GM19452 (cell line): ENCODE data around the gene TMEM212.

ENCODE experiments used
- ATAC-seq: cut with Tn5 transposase; IDR thresholded peaks from one replicate; pipeline ENCODE4 v1.9.1; 2021; ENCODE audit not compliant: unreplicated experiment

Gene TMEM212

DNA sequence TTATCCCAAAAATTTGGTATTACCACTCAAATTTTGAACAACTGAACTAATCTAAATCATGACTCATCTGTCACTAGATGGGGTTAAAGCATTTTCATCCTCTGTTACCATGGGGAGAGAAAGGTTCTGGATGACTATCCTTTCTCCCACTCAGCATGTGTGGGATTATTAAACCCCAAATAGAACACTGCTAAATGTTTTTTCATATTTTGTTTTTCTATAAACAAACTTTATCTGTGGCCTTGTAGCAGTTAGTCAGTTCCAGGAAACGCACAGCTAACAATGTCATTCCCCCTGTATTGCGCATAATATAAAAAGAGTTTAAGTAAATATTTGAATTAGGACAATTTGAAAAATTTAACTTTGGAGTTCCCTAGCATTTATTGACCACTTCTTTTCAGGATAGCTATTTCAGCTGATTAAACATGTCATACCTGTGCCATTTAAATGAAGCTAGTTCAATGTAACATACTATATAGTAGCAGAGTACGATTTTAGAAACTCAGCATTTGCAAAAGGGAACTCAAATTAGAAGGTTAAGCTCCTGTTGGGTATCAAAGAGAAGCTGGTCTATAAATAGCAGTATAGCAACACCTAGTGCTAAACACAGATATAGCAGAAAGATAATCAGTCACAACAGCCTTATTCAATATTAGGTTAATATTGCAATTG lies 9.2 kb upstream of the TMEM212 start:
- ATAC-seq: no peak

DNA sequence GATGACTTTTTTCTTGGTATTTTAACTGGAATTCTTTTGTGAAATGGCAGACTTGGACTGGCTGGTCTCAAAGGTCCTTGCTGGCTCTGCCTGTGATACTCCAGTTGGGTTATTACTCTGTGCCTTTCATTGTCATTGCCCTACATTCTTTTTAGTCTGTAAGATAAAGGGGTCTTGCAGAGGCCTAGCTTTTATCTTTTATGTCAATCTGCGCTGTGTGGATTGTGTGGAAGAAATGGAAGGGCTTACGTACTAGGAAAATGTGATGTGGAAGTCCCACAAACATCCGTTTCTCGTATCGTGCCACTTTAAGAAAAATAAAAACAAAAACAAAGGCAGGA lies 8.7 kb upstream of the TMEM212 start:
- ATAC-seq: no peak

DNA sequence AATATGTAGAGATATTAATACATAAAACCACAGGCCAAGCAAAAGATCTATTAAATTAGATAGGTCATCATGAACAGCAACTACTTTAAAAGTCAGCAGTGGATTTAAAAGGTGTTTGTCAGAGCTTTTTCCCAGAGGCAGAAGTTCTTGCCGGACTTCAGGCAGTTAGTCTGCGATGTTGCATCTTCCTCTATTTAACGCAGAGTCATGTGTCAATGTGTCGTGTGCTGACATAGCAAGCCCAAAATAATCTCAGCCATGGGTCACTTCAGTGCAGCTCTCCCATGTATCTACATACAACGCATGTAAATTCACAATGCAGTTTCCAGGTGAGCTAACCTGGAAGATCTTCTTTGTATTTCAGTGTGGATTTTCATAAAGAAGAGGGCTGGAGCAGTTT lies 8.0 kb upstream of the TMEM212 start:
- ATAC-seq: no peak

DNA sequence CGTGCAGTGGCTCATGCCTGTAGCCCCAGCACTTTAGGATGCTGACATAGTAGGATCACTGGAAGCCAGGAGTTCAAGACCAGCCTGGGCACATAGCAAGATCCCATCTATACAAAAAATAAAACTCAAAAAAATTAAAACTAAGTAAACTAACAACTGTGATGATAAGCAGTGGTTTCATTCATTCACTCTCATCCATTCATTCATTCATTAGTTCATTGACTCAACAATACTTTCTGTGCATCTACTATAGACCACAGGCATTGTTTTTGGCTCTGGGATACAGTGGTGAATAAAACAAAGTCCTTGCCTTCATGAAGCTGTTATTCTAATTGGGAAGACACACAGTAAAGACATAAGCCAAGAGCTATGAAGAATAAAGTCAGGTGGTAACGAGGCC lies 7.5 kb upstream of the TMEM212 start:
- no peak for ATAC-seq

DNA sequence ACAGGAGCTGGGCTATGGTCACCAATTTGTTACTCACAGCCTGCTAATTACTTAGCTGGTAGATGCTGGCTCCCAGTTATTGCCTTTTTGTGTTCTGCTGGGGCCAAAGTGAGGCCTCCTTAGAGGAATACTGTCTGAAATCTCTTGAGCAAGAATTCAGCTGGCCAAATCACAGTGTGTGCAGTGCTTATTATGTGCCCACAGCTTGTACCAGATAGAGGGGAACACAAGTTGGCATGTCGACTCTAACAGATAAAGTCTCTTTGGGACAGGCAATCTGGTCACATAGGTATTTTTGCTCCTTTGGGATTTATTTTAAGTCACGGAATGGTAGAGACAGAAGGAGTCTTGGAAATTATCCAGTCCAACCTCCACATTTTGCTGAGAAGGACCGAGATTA lies 6.3 kb upstream of the TMEM212 start:
- ATAC-seq: no peak

DNA sequence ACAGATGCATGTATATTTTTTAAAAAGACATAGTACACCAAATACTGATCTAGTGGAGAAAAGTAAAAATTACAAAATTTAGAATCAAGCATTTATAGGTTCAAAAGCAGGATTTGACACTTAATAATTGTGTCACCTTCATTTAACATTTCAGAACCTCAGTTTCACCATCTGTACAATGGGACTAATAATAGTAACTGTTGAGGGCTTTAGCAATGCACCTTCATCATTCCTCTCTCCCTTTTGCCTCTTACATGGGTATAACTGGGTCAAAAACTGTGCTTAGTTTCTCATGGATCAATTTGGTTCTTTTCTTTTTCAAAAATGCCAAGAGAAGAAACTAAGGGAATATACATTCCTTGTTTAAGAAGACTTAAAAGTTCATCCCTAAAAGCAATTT lies 5.5 kb upstream of the TMEM212 start:
- no peak for ATAC-seq

DNA sequence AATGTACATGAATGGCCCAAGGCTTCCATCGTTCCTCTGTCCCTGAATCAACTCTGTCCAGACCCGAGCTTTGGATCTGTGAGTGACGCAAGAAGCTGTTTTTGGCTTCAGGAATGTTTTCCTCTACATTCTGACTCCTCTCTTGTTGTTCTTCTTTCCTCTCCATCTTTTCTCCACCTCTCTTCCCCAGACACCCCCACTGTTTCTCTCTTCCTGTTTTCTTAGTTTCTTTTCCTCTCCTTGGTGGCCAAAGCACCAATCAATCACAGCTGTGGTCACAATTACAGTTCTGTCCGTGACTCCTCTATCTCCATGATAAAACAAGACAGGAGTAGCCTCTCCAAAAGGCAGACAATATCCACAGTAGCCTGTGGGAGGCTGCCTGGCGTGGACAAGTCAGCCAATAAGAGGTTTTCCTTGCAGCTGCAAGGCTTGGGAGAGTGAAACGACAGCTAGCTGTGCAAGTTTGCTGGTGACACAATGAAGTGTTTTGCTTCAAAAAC lies 4.9 kb upstream of the TMEM212 start:
- ATAC-seq: peak; percentile 56

DNA sequence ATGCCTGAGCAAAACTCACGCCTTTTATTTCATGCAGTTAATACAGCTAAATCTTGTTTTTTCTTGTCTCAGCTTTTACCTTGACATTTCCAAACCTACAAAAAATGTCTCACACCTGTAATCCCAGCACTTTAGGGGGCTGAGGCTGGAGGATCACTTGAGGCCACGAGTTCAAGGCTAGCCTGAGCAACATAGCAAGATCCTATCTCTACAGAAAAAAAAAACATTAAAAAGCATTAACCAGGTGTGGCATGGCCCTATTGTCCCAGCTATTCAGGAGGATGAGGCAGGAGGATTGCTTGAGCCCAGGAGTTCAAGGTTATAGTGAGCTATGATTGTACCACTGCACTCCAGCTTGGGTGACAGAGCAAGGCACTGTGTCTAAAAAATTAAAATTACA lies 3.9 kb upstream of the TMEM212 start:
- no peak for ATAC-seq

DNA sequence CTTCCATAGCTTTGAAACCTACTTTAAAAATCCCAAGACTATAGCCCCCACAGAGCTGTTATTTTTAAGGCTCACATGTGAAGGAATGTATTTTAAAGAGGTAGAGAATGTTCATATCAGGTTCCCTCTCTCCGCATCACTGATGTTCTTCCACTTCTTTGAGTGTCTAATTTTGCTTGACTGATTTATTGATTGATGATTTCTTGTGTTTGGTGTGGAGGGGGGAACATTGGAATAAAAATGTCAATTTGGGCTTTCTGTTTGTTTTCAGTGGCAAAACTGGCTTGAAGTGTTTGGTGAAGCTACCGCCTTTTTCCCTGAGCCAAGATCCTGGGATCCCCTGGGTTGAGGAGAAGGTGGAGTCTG lies 2.7 kb upstream of the TMEM212 start:
- ATAC-seq: no peak

DNA sequence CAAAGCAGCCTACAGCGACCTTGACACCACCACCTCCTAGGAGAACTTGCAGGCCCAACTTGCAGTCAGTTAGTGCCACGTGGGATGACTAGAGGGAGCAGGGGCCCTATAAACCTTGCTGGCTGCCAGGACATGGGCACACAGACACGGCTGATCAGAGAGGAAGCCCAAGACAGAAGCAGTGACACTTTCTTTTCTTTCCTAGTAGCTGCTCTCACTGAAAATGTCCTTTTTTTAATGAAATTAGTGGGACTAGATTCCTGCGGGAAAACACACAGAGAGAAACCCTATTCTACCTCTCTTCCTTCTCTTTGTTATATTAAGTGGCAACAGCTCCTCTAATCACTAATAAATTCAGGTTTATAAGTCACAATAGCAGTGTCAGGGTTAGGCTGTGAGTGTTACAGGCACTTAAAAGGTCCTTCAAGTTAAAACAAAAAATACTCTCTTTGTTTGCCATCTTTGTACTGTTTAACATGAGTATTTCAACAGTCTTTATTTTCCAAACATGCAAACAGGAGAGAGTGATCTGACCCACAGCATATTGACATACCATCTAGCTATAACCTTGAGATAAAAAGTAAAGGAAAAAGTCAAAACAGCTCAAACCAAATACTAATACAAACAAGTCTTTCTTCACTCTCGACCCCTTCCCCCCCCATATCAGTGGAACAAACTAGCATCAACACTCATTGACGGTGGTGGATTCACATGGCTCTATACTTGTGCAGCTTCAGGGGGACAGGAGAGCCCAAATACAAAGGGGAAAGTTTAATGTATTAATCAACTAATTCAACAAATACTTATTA lies 2.1 kb upstream of the TMEM212 start:
- ATAC-seq: no peak

DNA sequence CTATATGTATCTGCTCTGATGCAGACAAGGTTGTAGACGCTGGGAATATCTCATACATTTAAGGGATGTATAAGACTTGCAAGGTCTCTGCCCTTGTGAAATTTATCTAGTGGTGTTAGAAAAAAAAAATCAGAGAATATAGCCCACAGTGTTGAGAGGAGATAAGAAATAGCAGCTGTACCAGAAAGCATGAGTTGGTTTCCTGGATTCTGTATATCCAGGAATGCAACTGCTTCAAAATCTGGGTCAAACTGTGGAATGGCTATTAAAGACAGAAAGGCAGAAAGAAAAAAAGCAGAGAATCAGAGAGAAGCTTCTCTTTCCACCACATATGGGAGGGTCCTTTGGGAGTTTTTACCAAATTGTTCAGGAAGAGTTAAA lies 1.5 kb upstream of the TMEM212 start:
- no peak for ATAC-seq

DNA sequence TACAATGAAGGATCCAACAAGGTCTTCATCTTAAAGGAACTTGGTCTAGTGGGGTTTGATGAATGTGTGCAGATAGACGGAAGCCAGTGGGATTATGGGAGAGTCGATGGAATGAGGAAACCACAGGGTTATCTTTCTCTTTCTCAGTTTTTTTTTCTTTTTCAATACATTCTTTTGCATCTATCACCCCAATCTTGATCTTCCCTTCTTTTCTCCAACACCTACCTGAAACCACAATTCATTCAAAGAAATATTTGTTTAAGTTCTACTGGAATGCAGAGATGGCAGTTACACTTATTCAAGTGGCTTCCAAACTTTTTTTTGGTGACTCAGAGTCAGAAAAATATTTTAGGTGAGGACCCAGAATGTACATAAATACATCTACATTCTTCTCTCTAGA lies 1.7 kb downstream of the TMEM212 start:
- no peak for ATAC-seq

DNA sequence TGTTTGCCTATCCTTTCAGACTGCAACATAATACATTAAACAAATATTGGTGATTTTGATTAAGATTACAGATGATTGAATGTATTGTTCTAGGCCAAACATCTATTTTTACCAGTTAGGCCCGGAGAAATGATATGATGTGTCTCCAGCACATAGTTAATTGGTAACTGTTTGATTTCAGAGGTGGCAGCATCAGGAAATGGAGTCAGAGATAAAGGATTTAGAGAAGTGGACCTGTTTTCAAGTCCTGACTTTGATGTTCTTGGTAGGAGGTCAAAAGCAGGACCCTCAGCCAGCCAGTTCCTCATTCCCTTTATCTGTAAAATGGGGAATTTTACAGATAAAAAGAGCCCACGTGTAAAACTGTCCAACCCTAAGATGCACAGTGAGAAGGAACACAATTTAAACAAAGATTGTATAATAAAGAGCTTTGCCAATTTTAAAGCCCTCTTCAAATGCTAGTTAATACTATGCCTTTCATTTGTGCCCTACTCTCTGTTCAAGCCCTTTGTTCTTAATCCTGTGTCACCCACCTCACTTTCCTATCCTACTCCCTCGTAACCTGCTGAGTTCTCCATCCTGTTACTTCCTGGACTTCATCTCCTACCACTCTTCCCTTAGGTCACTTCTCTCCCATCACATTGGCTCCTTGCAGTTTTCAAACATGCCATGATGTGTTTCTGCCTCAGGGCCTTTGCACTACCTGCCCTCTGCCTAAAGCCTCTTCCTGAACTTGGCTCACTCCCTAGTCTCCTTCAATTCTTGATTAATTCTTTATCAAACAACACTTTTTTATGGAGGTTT lies 2.5 kb downstream of the TMEM212 start:
- no peak for ATAC-seq

DNA sequence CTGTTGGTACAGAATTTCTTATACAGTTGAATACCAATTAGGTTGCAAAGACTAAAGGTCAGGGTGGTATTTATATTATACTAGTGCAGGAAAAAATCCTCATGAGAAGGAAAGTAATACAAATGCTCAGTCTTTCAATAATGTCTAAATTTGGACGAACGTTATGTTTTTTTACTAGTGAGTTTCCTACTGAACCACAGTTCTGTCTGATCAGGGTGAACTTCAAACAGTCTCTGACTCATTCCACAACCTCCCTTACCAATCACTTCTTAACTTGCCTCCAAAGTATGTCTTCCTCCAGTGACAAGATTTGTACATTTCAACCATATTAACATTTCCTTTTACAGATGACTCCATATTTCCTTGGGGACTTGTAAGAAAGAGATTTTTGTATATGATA lies 3.4 kb downstream of the TMEM212 start:
- ATAC-seq: peak; percentile 98

DNA sequence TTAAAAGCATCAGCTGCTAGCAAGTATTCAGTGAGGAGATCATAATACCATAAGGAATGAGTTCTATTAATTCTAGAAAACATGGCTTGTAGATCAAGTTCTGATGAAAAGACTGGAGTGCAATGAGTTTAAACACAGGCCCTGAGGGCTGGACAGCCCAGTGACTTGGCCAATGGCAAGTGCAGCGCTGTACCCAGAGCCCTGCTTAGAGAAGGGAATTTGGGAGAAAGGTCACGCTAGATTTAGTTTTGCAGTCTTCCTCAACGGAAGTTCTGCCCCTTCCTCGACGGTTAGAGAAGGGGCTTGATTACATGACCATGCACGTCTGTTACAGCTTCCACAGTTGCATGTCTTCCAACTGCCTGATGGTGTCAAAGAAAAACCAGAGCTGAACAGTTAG lies 4.0 kb downstream of the TMEM212 start:
- peak; percentile 8 for ATAC-seq

DNA sequence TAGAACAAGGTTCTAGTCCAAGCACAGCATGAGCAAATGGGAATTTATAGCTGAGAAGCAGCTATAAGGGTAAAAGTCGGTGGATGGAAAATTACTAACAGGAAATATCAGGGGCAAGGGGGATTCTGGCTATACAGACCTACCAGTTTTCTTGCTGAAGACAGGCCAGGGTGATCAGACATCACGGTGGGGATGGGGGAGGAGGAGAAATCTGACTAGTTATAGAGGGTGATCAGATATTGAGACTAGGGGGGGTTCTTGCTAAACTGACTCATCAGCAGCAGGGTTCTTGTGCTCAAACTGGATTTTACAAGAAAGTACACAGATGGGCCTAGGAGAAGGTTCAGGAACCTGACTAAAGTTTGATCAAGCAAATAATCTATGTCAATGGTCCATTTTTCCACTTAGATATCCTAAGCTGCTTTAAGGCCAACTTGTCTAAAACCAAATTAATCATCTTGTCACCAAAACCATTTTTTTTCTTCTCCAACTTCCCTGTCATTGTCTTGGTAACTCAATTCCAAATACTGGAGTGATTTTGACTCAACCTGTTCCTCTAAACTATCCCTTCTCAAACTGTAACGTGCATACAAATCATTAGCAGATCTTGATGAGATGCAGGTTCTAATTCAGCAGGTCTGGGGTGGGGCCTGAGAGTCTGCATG lies 4.6 kb downstream of the TMEM212 start:
- no peak for ATAC-seq

DNA sequence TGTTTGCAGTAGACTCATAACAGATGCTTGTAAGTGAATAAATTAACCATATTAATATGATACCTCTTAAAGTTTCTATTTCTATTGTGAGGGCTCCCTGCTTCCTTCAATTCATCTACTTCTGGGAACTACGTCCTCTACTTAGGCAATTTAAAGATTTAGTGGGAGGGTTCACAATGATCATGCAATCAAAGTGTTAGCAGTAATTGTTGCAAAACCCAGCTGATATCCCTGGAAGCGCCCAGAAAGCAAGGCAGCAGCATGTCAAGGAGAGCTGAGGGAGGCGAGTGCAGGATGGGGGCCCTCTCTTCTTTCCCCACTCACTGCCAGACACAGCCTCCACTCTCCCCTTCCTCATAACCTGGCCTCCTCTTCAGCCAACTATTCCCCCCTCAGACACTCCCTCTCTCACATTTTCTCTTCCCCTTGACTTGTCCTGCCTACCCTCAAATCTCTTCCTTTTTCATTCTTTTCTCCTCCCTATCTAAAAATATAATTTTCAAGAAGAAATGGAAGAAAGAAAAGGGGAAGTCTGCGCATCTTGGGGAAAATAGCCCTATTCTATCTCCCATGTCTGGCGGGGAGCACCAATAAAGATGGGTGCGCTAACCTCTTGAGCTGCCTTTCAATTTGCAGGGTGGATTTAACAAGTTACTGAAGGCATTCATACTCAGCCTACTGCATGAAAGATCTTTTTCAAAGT lies 6.6 kb downstream of the TMEM212 start:
- no peak for ATAC-seq

DNA sequence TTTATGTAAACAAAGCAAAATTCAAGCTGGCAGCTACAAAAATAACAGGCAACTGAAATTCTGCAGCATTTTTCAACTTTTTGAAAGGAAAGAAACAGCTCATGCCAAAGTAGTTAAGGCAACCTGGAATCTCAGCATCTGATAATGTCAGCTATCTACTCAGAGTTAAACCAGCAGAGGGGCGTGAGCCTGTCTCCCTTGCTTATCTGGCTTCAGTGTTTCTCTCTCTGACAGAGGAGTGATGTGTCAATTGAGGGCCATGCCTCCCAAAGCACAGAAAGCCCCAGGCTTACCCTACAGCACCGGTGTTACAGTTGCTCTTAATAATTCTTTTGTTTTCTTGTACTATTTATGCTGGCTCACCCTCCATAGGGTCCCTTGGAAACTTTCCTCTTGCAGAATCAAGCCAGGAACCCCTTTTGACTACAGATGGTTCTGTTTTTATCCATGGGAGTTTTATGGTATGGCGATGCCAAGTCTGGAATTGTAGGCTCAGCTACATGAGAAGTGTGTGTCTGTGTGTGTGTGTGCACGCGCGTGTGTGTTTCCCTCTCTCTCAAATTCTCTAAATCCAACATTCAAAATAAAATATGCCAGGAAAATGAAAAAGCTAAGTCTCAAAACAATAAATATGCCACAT lies 7.3 kb downstream of the TMEM212 start:
- no peak for ATAC-seq

DNA sequence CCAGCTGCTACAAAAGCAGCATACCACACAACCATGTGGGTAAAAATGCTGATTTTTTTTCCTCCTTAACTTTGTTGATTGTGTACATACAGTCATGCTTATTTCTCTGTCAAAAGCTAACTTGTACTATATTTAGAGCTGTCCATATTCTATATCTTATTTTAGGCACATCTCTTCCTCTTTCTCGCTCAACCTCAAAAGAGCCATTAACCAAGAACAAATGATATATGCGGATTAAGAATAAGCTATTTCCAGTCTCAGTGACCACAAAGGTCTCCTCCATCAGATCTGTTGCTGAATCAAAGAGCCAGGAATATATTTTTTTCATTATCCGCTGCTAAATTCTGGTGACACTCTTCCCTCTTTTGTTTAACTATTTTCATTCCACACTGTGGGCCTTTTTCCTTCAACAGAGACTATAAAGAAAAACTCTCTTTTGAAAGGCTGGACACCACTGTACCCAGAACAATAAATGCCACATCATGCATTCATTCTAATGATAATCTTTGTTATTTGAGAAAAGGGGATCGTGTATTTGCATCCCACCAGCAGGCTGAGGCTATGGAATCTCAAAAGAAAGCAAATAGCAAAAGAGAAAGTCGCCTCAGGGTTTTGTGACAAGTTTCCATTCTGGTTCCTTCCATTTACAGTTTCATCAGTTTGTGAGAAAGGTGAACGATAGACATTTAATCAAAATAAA lies 8.0 kb downstream of the TMEM212 start:
- ATAC-seq: no peak

DNA sequence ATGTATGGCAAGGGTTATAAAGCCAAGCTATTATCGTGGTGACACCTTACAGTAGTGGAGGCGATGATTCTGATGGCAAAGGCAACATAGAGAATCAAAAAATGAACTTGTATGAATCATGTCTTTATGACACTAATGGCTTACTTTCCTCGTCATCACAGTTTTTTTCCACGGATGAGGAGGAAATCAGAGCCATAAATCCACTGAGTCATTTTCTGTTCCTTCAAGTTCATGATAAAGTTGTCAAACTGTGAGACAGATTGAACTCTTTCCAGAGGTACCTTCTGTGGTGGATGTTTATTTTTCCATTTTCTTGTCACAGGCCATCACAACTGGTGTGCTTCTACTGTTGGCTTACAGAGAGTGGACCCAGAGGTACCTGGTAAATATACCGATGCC lies 8.5 kb downstream of the TMEM212 start:
- ATAC-seq: no peak
